Measurements from ENCODE around the gene FAU.

- TF ChIP-seq POLR2AphosphoS5 (IDR thresholded peaks at IDR 0.05): no peak
- no peak for TF ChIP-seq POLR2A (IDR thresholded peaks at IDR 0.05)
- no peak for TF ChIP-seq CTCF (IDR thresholded peaks at IDR 0.05)
Measured at GRCh38 chr11:65077451-65077850, 44.5 kb downstream of the FAU start.

Measured in upper lobe of left lung (tissue), 4 donors.